Sigmoid colon (tissue), 4 donors: Measurements from ENCODE around the gene CYTH1.

Experiments used
- CTCF ChIP-seq, 4 experiments: fragments of 450-650 bp in 3 of 4; fragments of 200-600 bp in 1 of 4; IDR thresholded peaks; one replicate each; pipeline ENCODE4 v1.5.1; 2016 to 2019; ENCODE audit warnings: antibody characterized with exemption in 4 of 4, mild to moderate bottlenecking in 3 of 4, moderate library complexity in 2 of 4
- EP300 ChIP-seq, 4 donors: sonication (generic); formaldehyde crosslinking; IDR thresholded peaks; one replicate each; pipeline ENCODE4 v1.6.1; 2017; ENCODE audit warnings: antibody characterized with exemption in 4 of 4
- POLR2A ChIP-seq, 2 donors: fragments of 450-650 bp; IDR thresholded peaks; one replicate each; pipeline ENCODE4 v1.6.1; 2016; ENCODE audit warnings: antibody characterized with exemption in 2 of 2, mild to moderate bottlenecking in 2 of 2, moderate library complexity in 2 of 2

- TF ChIP-seq CTCF (IDR thresholded peaks at IDR 0.05) = no peak
- no peak for TF ChIP-seq POLR2A (IDR thresholded peaks at IDR 0.05)
- no peak for TF ChIP-seq EP300 (IDR thresholded peaks at IDR 0.05)
Observed at GRCh38 chr17:78665387-78665951, 116.6 kb downstream of the CYTH1 start.
